Tibial nerve (tissue), 4 donors: ENCODE measurements around the gene KCMF1. TPM values are rescaled to one million over a fixed set of nuclear protein-coding genes. Genes with fewer than 3 reads are reported as not detected.

ENCODE experiments used
- DNase-seq, 2 donors: peaks; one replicate each; pipeline ENCODE4 v3.0.0-alpha.2; 2019; ENCODE audit warnings: low spot score in 2 of 2
- H3K27ac ChIP-seq, 4 donors: fragments of 200-600 bp; sonication (generic) in 3 of 4; one replicate each; pipeline ENCODE4 v1.5.1; 2017 to 2019; ENCODE audit warnings: mild to moderate bottlenecking in 1 of 4
- H3K27me3 ChIP-seq, 2 donors: fragments of 200-600 bp; sonication (generic) in 1 of 2; one replicate each; pipeline versions ENCODE4 v1.5.1 to v1.6.0; 2017 to 2019
- H3K36me3 ChIP-seq, 3 donors: fragments of 200-600 bp; sonication (generic); one replicate each; pipeline ENCODE4 v1.5.1; 2018 to 2019
- H3K4me1 ChIP-seq, 4 donors: fragments of 200-600 bp; sonication (generic) in 3 of 4; one replicate each; pipeline ENCODE4 v1.5.1; 2017 to 2019
- H3K4me3 ChIP-seq, 4 donors: fragments of 200-600 bp; sonication (generic) in 3 of 4; one replicate each; pipeline ENCODE4 v1.5.1; 2017 to 2019; ENCODE audit warnings: mild to moderate bottlenecking in 1 of 4, moderate library complexity in 1 of 4
- H3K9me3 ChIP-seq, 4 donors: fragments of 200-600 bp; sonication (generic) in 3 of 4; one replicate each; pipeline ENCODE4 v1.5.1; 2017 to 2019
- EP300 ChIP-seq, 2 donors: sonication (generic); formaldehyde crosslinking; IDR thresholded peaks; one replicate each; pipeline ENCODE4 v1.6.1; 2017; ENCODE audit warnings: antibody characterized with exemption in 2 of 2, mild to moderate bottlenecking in 1 of 2
- POLR2A ChIP-seq, 2 donors: fragments of 450-650 bp; IDR thresholded peaks; one replicate each; pipeline ENCODE4 v1.6.1; 2017; ENCODE audit warnings: antibody characterized with exemption in 2 of 2, mild to moderate bottlenecking in 2 of 2, moderate library complexity in 2 of 2
- WGBS, 2 donors: methylation state at CpG; one replicate each; pipeline ENCODE4 v1.1.5; 2018; 5-methylcytosine and 5-hydroxymethylcytosine counted together
- total RNA-seq, 4 donors: library from RNA; depleted of rRNA; stranded (reverse); fragments of >200 nt; gene quantifications; one replicate each; pipeline ENCODE4 v1.1.0, GENCODE V29; 2016
- TF ChIP-seq, protein P1 (sequence below), 5 experiments: fragments of 200-600 bp in 3 of 5; fragments of 450-650 bp in 2 of 5; sonication (generic) in 3 of 5; IDR thresholded peaks; one replicate each; pipeline ENCODE4 v1.5.1; 2016 to 2019; ENCODE audit warnings: antibody characterized with exemption in 5 of 5, mild to moderate bottlenecking in 3 of 5, moderate library complexity in 2 of 5

The KCMF1 gene
- total RNA-seq, 4 donors from 2014 or later: 22.9 to 35.1 (median 29.7) TPM

- no peak for TF ChIP-seq POLR2A (IDR thresholded peaks at IDR 0.05)
- TF ChIP-seq, protein P1, sequence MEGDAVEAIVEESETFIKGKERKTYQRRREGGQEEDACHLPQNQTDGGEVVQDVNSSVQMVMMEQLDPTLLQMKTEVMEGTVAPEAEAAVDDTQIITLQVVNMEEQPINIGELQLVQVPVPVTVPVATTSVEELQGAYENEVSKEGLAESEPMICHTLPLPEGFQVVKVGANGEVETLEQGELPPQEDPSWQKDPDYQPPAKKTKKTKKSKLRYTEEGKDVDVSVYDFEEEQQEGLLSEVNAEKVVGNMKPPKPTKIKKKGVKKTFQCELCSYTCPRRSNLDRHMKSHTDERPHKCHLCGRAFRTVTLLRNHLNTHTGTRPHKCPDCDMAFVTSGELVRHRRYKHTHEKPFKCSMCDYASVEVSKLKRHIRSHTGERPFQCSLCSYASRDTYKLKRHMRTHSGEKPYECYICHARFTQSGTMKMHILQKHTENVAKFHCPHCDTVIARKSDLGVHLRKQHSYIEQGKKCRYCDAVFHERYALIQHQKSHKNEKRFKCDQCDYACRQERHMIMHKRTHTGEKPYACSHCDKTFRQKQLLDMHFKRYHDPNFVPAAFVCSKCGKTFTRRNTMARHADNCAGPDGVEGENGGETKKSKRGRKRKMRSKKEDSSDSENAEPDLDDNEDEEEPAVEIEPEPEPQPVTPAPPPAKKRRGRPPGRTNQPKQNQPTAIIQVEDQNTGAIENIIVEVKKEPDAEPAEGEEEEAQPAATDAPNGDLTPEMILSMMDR (IDR thresholded peaks at IDR 0.05): no peak
- no peak for TF ChIP-seq EP300 (IDR thresholded peaks at IDR 0.05)
- DNase-seq: no peak
- no peaks in the 10 kb centered on the region for H3K27me3 ChIP-seq
- H3K27ac ChIP-seq: peak overlapping the region in 2 of 4 donors; percentile 28 to 29
- H3K9me3 ChIP-seq: no peaks in the 10 kb centered on the region
- H3K4me1 ChIP-seq: peaks cover 0 to 14% (median 2%) of the 10 kb centered on the region in 4 donors
- no peaks in the 10 kb centered on the region for H3K36me3 ChIP-seq
- no peak overlapping the region for H3K4me3 ChIP-seq
Measured at GRCh38 chr2:84957771-84958134, 13.2 kb upstream of the KCMF1 start.

GRCh38 chr2:84958135-84959059, 12.6 kb upstream of the KCMF1 start:
- TF ChIP-seq POLR2A (IDR thresholded peaks at IDR 0.05) (no peak), EP300 (IDR thresholded peaks at IDR 0.05) (no peak)
- TF ChIP-seq, protein P1 (IDR thresholded peaks at IDR 0.05): no peak
- WGBS, 2 donors: 51 to 52% methylated on average over 12 of the region's 12 CpGs
- no peak for DNase-seq
- no peak overlapping the region for H3K4me3 ChIP-seq
- H3K36me3 ChIP-seq: no peaks in the 10 kb centered on the region
- no peaks in the 10 kb centered on the region for H3K27me3 ChIP-seq
- peak overlapping the region in 2 of 4 donors; percentile 28 to 29 for H3K27ac ChIP-seq
- H3K9me3 ChIP-seq: no peaks in the 10 kb centered on the region
- peaks cover 0 to 14% (median 2%) of the 10 kb centered on the region in 4 donors for H3K4me1 ChIP-seq

DNA sequence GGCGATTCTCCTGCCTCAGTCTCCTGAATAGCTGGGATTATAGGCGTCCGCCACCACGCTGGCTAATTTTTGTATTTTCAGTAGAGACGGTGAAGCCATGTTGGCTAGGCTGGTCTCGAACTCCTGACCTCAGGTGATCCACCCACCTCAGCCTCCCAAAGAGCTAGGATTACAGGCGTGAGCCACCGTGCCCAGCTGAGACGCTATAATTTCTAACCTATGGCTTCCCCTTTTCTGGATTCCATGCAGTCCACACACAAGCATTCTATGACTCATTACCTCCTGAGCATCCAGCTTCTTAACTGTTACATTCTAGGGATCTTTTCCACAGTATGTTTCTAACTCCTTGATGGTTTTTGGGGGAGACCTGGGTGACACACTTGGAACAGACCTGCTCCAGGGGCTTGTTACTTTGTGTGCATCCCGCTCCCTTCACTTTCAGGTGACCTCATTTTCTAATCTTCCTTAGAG, 11.8 kb upstream of the KCMF1 start:
- WGBS, 2 donors: 72 to 73% methylated on average over 10 of the region's 10 CpGs
- Histone ChIP-seq H3K9me3 (no peaks in the 10 kb centered on the region), H3K36me3 (no peaks in the 10 kb centered on the region), H3K4me3 (no peak overlapping the region), H3K27ac (peak overlapping the region in 1 of 4 donors; percentile 55), H3K27me3 (no peaks in the 10 kb centered on the region), H3K4me1 (peaks cover 0 to 22% (median 5%) of the 10 kb centered on the region in 4 donors)
- TF ChIP-seq, protein P1 (IDR thresholded peaks at IDR 0.05): no peak
- no peak for TF ChIP-seq EP300 (IDR thresholded peaks at IDR 0.05)
- no peak for TF ChIP-seq POLR2A (IDR thresholded peaks at IDR 0.05)
- no peak for DNase-seq

- H3K9me3 ChIP-seq: no peaks in the 10 kb centered on the region
- H3K4me3 ChIP-seq: no peak overlapping the region
- WGBS, 2 donors: 60 to 62% methylated on average over 5 of the region's 5 CpGs
- H3K27me3 ChIP-seq: no peaks in the 10 kb centered on the region
- DNase-seq: no peak
- H3K36me3 ChIP-seq: peaks cover 0 to 4% (median 0%) of the 10 kb centered on the region in 3 donors
- TF ChIP-seq, protein P1 (IDR thresholded peaks at IDR 0.05): no peak
- TF ChIP-seq EP300 (IDR thresholded peaks at IDR 0.05) (no peak), POLR2A (IDR thresholded peaks at IDR 0.05) (no peak)
- peaks cover 0 to 29% (median 8%) of the 10 kb centered on the region in 4 donors for H3K4me1 ChIP-seq
- peak overlapping the region in 1 of 4 donors; percentile 55 for H3K27ac ChIP-seq
Measured at GRCh38 chr2:84959566-84960506, 11.1 kb upstream of the KCMF1 start.
